ENCODE data around the gene MGRN1. TPM values are rescaled to one million over a fixed set of nuclear protein-coding genes. Genes with fewer than 3 reads are reported as not detected.

Gene MGRN1
- total and polyA plus RNA-seq, 2 of the 13 experiments (the other 11 are each of a cell fraction or from before 2014, with no cell fraction given), result 11.9 to 12.6 TPM

DNA sequence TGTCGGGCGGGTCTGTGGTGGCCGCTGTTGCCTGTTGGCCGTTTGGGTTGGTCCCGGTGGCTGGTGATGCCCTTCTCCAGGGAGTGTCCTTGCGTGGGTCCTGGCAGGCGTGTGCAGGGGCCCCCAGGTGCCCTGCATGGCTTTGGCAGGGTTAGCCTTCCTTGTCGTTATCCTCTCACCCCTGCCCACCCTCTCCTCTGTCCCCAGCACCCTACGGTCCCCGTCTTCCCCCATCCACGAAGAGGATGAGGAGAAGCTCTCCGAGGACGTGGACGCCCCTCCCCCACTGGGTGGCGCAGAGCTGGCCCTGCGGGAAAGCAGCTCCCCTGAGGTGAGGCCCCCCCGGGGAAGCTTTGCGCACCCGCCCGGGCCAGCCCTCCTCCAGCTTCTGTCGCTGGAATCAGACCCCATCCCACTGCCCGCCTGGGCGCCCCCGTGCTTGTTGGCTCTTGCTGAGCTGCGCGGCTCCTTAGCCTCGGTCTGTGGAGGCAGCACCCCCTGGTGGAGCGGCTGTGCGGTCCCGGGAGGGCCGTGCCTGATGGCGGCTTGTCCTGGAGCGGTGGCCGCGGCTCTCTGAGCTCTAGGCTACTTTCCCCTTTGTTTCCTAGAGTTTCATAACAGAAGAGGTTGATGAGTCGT lies 58.1 kb downstream of the MGRN1 start (continued):
- TF ChIP-seq, protein P1, sequence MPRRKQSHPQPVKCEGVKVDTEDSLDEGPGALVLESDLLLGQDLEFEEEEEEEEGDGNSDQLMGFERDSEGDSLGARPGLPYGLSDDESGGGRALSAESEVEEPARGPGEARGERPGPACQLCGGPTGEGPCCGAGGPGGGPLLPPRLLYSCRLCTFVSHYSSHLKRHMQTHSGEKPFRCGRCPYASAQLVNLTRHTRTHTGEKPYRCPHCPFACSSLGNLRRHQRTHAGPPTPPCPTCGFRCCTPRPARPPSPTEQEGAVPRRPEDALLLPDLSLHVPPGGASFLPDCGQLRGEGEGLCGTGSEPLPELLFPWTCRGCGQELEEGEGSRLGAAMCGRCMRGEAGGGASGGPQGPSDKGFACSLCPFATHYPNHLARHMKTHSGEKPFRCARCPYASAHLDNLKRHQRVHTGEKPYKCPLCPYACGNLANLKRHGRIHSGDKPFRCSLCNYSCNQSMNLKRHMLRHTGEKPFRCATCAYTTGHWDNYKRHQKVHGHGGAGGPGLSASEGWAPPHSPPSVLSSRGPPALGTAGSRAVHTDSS (CRISPR knock-in tag; conservative IDR thresholded peaks at IDR 0.05), result no peak
- TF ChIP-seq, protein P2, sequence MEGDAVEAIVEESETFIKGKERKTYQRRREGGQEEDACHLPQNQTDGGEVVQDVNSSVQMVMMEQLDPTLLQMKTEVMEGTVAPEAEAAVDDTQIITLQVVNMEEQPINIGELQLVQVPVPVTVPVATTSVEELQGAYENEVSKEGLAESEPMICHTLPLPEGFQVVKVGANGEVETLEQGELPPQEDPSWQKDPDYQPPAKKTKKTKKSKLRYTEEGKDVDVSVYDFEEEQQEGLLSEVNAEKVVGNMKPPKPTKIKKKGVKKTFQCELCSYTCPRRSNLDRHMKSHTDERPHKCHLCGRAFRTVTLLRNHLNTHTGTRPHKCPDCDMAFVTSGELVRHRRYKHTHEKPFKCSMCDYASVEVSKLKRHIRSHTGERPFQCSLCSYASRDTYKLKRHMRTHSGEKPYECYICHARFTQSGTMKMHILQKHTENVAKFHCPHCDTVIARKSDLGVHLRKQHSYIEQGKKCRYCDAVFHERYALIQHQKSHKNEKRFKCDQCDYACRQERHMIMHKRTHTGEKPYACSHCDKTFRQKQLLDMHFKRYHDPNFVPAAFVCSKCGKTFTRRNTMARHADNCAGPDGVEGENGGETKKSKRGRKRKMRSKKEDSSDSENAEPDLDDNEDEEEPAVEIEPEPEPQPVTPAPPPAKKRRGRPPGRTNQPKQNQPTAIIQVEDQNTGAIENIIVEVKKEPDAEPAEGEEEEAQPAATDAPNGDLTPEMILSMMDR (CRISPR knock-in tag; IDR thresholded peaks at IDR 0.05), result peak; percentile 74
- TF ChIP-seq ZNF891 (CRISPR knock-in tag; IDR thresholded peaks at IDR 0.05) (0 out of 2 replicates have a peak, but pooled peaks have one; percentile 31), HDAC2 (CRISPR knock-in tag; IDR thresholded peaks at IDR 0.05) (peak; percentile 20; the same call in 1 of the 2 replicates), HDAC1 (CRISPR knock-in tag; IDR thresholded peaks at IDR 0.05) (0 out of 2 replicates have a peak, but pooled peaks have one; percentile 25), SOX5 (CRISPR knock-in tag; IDR thresholded peaks at IDR 0.05; ENCODE audit: borderline replicate concordance) (0 out of 2 replicates have a peak, but pooled peaks have one; percentile 29), MATR3 (CRISPR knock-in tag; IDR thresholded peaks at IDR 0.05) (no peak), FOSL2 (CRISPR knock-in tag; IDR thresholded peaks at IDR 0.05) (peak; percentile 69; the same call in 1 of the 2 replicates), WIZ (CRISPR knock-in tag; IDR thresholded peaks at IDR 0.05) (no peak), ZNF232 (CRISPR knock-in tag; IDR thresholded peaks at IDR 0.05; ENCODE audit: borderline replicate concordance) (no peak), KDM3A (CRISPR knock-in tag; IDR thresholded peaks at IDR 0.05; ENCODE audit: low read depth) (peak; percentile 76; the same call in 1 of the 2 replicates), HOXA3 (CRISPR knock-in tag; IDR thresholded peaks at IDR 0.05) (peak; percentile 89)
- TF ChIP-seq, protein P3, sequence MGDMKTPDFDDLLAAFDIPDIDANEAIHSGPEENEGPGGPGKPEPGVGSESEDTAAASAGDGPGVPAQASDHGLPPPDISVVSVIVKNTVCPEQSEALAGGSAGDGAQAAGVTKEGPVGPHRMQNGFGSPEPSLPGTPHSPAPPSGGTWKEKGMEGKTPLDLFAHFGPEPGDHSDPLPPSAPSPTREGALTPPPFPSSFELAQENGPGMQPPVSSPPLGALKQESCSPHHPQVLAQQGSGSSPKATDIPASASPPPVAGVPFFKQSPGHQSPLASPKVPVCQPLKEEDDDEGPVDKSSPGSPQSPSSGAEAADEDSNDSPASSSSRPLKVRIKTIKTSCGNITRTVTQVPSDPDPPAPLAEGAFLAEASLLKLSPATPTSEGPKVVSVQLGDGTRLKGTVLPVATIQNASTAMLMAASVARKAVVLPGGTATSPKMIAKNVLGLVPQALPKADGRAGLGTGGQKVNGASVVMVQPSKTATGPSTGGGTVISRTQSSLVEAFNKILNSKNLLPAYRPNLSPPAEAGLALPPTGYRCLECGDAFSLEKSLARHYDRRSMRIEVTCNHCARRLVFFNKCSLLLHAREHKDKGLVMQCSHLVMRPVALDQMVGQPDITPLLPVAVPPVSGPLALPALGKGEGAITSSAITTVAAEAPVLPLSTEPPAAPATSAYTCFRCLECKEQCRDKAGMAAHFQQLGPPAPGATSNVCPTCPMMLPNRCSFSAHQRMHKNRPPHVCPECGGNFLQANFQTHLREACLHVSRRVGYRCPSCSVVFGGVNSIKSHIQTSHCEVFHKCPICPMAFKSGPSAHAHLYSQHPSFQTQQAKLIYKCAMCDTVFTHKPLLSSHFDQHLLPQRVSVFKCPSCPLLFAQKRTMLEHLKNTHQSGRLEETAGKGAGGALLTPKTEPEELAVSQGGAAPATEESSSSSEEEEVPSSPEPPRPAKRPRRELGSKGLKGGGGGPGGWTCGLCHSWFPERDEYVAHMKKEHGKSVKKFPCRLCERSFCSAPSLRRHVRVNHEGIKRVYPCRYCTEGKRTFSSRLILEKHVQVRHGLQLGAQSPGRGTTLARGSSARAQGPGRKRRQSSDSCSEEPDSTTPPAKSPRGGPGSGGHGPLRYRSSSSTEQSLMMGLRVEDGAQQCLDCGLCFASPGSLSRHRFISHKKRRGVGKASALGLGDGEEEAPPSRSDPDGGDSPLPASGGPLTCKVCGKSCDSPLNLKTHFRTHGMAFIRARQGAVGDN (CRISPR knock-in tag; IDR thresholded peaks at IDR 0.05), result peak; percentile 77
- TF ChIP-seq, protein P4, sequence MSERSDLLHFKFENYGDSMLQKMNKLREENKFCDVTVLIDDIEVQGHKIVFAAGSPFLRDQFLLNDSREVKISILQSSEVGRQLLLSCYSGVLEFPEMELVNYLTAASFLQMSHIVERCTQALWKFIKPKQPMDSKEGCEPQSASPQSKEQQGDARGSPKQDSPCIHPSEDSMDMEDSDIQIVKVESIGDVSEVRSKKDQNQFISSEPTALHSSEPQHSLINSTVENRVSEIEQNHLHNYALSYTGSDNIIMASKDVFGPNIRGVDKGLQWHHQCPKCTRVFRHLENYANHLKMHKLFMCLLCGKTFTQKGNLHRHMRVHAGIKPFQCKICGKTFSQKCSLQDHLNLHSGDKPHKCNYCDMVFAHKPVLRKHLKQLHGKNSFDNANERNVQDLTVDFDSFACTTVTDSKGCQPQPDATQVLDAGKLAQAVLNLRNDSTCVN (CRISPR knock-in tag; IDR thresholded peaks at IDR 0.05; ENCODE audit: borderline replicate concordance), result peak; percentile 81; the same call in 1 of the 2 replicates
- TF ChIP-seq, protein P5, sequence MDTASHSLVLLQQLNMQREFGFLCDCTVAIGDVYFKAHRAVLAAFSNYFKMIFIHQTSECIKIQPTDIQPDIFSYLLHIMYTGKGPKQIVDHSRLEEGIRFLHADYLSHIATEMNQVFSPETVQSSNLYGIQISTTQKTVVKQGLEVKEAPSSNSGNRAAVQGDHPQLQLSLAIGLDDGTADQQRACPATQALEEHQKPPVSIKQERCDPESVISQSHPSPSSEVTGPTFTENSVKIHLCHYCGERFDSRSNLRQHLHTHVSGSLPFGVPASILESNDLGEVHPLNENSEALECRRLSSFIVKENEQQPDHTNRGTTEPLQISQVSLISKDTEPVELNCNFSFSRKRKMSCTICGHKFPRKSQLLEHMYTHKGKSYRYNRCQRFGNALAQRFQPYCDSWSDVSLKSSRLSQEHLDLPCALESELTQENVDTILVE (CRISPR knock-in tag; IDR thresholded peaks at IDR 0.05), result no peak
- TF ChIP-seq, protein P6, sequence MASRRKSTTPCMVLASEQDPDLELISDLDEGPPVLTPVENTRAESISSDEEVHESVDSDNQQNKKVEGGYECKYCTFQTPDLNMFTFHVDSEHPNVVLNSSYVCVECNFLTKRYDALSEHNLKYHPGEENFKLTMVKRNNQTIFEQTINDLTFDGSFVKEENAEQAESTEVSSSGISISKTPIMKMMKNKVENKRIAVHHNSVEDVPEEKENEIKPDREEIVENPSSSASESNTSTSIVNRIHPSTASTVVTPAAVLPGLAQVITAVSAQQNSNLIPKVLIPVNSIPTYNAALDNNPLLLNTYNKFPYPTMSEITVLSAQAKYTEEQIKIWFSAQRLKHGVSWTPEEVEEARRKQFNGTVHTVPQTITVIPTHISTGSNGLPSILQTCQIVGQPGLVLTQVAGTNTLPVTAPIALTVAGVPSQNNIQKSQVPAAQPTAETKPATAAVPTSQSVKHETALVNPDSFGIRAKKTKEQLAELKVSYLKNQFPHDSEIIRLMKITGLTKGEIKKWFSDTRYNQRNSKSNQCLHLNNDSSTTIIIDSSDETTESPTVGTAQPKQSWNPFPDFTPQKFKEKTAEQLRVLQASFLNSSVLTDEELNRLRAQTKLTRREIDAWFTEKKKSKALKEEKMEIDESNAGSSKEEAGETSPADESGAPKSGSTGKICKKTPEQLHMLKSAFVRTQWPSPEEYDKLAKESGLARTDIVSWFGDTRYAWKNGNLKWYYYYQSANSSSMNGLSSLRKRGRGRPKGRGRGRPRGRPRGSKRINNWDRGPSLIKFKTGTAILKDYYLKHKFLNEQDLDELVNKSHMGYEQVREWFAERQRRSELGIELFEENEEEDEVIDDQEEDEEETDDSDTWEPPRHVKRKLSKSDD (CRISPR knock-in tag; IDR thresholded peaks at IDR 0.05; ENCODE audit: low read depth), result peak; percentile 88

Data from HepG2 (cell line).